K562 (cell line): ENCODE data around the gene C2orf66.

ENCODE experiments used
- BDP1 ChIP-seq: IDR thresholded peaks from 3 replicates; pipeline ENCODE4 v1.6.1; 2011; ENCODE audit not compliant: insufficient read length, insufficient read depth
- CBFB ChIP-seq: sonication (generic); formaldehyde crosslinking; IDR thresholded peaks from 2 replicates; pipeline ENCODE4 v1.4.0; 2020; ENCODE audit warnings: mild to moderate bottlenecking, missing genetic modification reagents
- NCOA4 ChIP-seq: fragments of 450-650 bp; IDR thresholded peaks from 2 replicates; pipeline ENCODE4 v1.6.1; 2018; ENCODE audit warnings: mild to moderate bottlenecking; ENCODE audit not compliant: partially characterized antibody
- ZNF274 ChIP-seq: IDR thresholded peaks from 2 replicates; pipeline ENCODE4 v1.6.1; 2011; ENCODE audit warnings: low read depth, mild to moderate bottlenecking, low read length, moderate library complexity, borderline replicate concordance
- TF ChIP-seq, protein P1 (sequence below): fragments of 250-450 bp; sonication (Bioruptor Pico); IDR thresholded peaks from 2 replicates; pipeline ENCODE4 v1.8.0; 2022; ENCODE audit warnings: moderate library complexity, mild to moderate bottlenecking, inconsistent platforms
- TF ChIP-seq, protein P2 (sequence below), 3 experiments: IDR thresholded peaks in 2 of 3; conservative IDR thresholded peaks in 1 of 3; 2 replicates each; pipeline ENCODE4 v1.5.1; 2011 to 2012; ENCODE audit warnings: low read length in 3 of 3, mild to moderate bottlenecking in 3 of 3, control low read depth in 2 of 3, improper control_type of control experiment in 1 of 3, inconsistent platforms in 1 of 3, low read depth in 1 of 3, mixed read lengths in 1 of 3, moderate library complexity in 1 of 3; ENCODE audit not compliant: insufficient read depth in 2 of 3

GRCh38 chr2:196801674-196802261, 7.4 kb downstream of the C2orf66 start:
- TF ChIP-seq BDP1 (no peak), NCOA4 (no peak), ZNF274 (no peak), CBFB (CRISPR knock-in tag) (no peak)
- TF ChIP-seq, protein P1, sequence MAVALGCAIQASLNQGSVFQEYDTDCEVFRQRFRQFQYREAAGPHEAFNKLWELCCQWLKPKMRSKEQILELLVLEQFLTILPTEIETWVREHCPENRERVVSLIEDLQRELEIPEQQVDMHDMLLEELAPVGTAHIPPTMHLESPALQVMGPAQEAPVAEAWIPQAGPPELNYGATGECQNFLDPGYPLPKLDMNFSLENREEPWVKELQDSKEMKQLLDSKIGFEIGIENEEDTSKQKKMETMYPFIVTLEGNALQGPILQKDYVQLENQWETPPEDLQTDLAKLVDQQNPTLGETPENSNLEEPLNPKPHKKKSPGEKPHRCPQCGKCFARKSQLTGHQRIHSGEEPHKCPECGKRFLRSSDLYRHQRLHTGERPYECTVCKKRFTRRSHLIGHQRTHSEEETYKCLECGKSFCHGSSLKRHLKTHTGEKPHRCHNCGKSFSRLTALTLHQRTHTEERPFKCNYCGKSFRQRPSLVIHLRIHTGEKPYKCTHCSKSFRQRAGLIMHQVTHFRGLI (CRISPR knock-in tag) = no peak
- TF ChIP-seq, protein P2, sequence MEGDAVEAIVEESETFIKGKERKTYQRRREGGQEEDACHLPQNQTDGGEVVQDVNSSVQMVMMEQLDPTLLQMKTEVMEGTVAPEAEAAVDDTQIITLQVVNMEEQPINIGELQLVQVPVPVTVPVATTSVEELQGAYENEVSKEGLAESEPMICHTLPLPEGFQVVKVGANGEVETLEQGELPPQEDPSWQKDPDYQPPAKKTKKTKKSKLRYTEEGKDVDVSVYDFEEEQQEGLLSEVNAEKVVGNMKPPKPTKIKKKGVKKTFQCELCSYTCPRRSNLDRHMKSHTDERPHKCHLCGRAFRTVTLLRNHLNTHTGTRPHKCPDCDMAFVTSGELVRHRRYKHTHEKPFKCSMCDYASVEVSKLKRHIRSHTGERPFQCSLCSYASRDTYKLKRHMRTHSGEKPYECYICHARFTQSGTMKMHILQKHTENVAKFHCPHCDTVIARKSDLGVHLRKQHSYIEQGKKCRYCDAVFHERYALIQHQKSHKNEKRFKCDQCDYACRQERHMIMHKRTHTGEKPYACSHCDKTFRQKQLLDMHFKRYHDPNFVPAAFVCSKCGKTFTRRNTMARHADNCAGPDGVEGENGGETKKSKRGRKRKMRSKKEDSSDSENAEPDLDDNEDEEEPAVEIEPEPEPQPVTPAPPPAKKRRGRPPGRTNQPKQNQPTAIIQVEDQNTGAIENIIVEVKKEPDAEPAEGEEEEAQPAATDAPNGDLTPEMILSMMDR (IDR thresholded peaks at IDR 0.05 in 2 of 3, conservative IDR thresholded peaks at IDR 0.05 in 1 of 3; ENCODE audit: insufficient read depth in 2 of 3, low read depth in 1 of 3, low read length in 3 of 3) = no peak
